ENCODE measurements around the gene OTOP1.
"Not testable (repeated sequence)": the region's sequence is repeated elsewhere in the genome, so short reads cannot be mapped to it uniquely, and the experiment has no call there.

OTOP1 gene

GRCh38 chr4:4160956-4161665, 65.6 kb downstream of the OTOP1 start:
- DNase-seq (ENCODE audit: low read depth) = not testable (repeated sequence)

DNA sequence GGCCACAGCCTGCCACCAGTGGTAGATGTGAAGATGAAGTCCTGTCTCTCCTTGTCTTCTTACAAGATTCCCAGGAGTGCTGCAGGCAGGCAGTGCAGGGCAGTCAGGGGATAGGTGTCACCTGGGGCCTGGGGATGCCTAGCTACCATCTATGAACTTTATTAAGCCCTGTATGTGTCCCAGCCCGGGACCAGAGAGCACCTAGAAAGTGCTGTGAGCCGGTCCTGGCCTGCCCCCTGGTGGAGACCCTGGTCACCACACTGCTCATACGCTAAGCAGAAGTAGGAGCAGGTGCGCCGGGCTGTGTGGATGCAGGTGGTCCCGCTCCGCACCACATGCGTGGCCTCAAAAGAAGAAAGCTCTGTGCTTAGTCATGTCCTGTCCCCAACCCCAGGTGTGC, 81.1 kb downstream of the OTOP1 start:
- peak; percentile 5 for DNase-seq (ENCODE audit: low read depth)

GRCh38 chr4:4143376-4143775, 83.4 kb downstream of the OTOP1 start:
- not testable (repeated sequence) for DNase-seq (ENCODE audit: low read depth)

GRCh38 chr4:4142679-4143078, 84.0 kb downstream of the OTOP1 start:
- DNase-seq (ENCODE audit: low read depth) = not testable (repeated sequence)

GRCh38 chr4:4141186-4141585, 85.5 kb downstream of the OTOP1 start:
- not testable (repeated sequence) for DNase-seq (ENCODE audit: low read depth)

Data from fibroblast of the conjunctiva (primary cell).